HT-29 (cell line): Measurements from ENCODE around the gene RGL3. TPM values are rescaled to one million over a fixed set of nuclear protein-coding genes. Genes with fewer than 3 reads are reported as not detected.
"Not testable (repeated sequence)": the region's sequence is repeated elsewhere in the genome, so short reads cannot be mapped to it uniquely, and the experiment has no call there.

Experiments
- DNase-seq: peaks from one replicate; pipeline ENCODE4 v3.0.0-alpha.2; 2015; ENCODE audit warnings: low spot score
- total RNA-seq: library from RNA; depleted of rRNA; stranded (reverse); fragments of >200 nt; shearing (Covaris generic); gene quantifications from 2 replicates; pipeline ENCODE4 v1.2.3, GENCODE V29; 2014

RGL3 gene
- total RNA-seq, 1 experiment from 2014 or later: 71.5 TPM

GRCh38 chr19:11448923-11449554, 29.9 kb upstream of the RGL3 start:
- DNase-seq: no peak

- no peak for DNase-seq
These were observed 29.3 kb upstream of the RGL3 start for GRCh38 chr19:11448410-11448809.

- no peak for DNase-seq
These were observed 28.5 kb upstream of the RGL3 start for GRCh38 chr19:11447347-11448262.

GRCh38 chr19:11446652-11447301, 27.7 kb upstream of the RGL3 start:
- DNase-seq: no peak

GRCh38 chr19:11446271-11446651, 27.1 kb upstream of the RGL3 start:
- DNase-seq: no peak

- DNase-seq: no peak
These were observed 26.0 kb upstream of the RGL3 start for GRCh38 chr19:11445141-11445540.

GRCh38 chr19:11444059-11444458, 24.9 kb upstream of the RGL3 start:
- DNase-seq: no peak

GRCh38 chr19:11437955-11438354, 18.8 kb upstream of the RGL3 start:
- DNase-seq: no peak

- no peak for DNase-seq
These were observed 16.8 kb upstream of the RGL3 start for GRCh38 chr19:11435833-11436313.

- DNase-seq: peak; percentile 97
These were observed 16.1 kb upstream of the RGL3 start, which contains the start of the genes ODAD3 and PRKCSH for GRCh38 chr19:11435057-11435832. TSS of gene ODAD3 (minus strand) at chr19:11435121. CDS start at chr19:11435016, 105 bp downstream. TSS of gene PRKCSH (plus strand) at chr19:11435635. CDS start at chr19:11436118, 483 bp downstream.

GRCh38 chr19:11434703-11435056, 15.6 kb upstream of the RGL3 start:
- DNase-seq: no peak

GRCh38 chr19:11433526-11433925, 14.4 kb upstream of the RGL3 start:
- not testable (repeated sequence) for DNase-seq

GRCh38 chr19:11426656-11427055, 7.5 kb upstream of the RGL3 start:
- DNase-seq: no peak

GRCh38 chr19:11425719-11426457, 6.8 kb upstream of the RGL3 start:
- no peak for DNase-seq

- DNase-seq: no peak
These were observed 4.7 kb upstream of the RGL3 start for GRCh38 chr19:11423791-11424181.

- DNase-seq: no peak
These were observed 4.2 kb upstream of the RGL3 start for GRCh38 chr19:11423164-11423790.

GRCh38 chr19:11422163-11423065, 3.3 kb upstream of the RGL3 start:
- peak; percentile 60 for DNase-seq

GRCh38 chr19:11421371-11422098, 2.4 kb upstream of the RGL3 start:
- no peak for DNase-seq
